GM15510 (cell line): ENCODE data around the gene SSH2.

Source experiments
- POLR2A ChIP-seq: IDR thresholded peaks from 3 replicates; pipeline ENCODE4 v1.6.1; 2011; ENCODE audit warnings: borderline replicate concordance; ENCODE audit not compliant: insufficient read length; ENCODE audit errors: extremely low read depth

SSH2 gene

DNA sequence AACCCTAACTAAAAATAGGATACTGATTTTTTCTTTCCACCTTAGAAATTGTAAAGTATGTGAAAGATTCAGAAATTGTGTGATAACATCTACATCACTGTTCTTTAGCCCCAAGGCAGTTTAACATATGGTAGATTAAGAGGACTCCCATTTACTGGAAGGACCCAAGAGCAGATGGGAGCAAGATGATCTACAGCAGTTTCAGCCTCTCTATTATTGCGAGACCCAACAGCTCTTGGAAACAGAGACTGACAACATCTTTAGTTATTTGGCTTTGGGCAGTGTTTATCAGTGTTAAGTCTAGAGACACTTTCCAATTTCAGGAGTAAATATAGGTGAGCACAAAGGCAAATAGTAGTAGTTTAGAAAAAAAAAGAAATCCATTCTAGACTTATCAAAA is 182.4 kb downstream of the SSH2 start:
- TF ChIP-seq POLR2A = no peak

- no peak for TF ChIP-seq POLR2A
Measured at GRCh38 chr17:29746669-29747068, 183.4 kb downstream of the SSH2 start.

DNA sequence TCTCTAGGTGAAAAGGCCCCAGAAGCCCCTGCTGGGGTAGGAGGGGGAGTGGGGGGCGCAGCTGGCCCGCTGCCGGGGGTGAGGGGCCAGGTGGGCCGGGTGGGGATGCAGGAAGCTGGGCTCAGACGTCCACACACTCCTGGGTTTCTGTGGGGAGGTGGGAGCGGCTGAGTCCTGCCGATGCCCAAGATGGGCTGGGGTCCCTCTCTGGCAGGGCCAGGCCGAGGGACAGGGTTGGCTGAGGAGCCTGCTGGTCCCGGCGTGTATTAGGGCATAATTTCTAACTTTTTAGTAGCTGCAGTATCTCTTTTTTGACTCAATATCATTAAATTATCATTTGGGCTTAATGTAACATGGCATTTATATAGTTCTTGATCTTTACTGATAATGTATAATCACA is 185.9 kb downstream of the SSH2 start:
- TF ChIP-seq POLR2A = no peak

GRCh38 chr17:29742210-29742513 is 187.9 kb downstream of the SSH2 start:
- TF ChIP-seq POLR2A = no peak

GRCh38 chr17:29740017-29740416 is 190.0 kb downstream of the SSH2 start:
- TF ChIP-seq POLR2A = no peak

DNA sequence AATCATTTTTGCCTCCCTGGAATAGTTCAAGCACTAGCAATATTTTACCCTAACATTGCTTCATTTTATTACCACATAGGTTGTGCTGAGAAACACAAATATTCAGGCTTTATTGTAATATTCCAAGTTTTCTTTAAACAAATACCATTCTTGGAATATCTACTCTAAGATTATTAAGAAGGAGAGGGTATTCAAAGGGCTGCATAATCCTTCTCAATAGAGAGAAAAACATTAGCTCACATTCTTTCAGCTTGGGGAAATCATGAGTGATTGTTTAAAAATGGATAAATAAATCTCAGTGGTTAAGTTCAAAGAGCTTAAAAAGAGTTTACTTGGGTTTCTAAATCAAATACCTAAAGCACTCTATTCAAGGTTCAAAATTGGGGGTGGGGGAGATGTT is 195.4 kb downstream of the SSH2 start:
- TF ChIP-seq POLR2A = no peak

DNA sequence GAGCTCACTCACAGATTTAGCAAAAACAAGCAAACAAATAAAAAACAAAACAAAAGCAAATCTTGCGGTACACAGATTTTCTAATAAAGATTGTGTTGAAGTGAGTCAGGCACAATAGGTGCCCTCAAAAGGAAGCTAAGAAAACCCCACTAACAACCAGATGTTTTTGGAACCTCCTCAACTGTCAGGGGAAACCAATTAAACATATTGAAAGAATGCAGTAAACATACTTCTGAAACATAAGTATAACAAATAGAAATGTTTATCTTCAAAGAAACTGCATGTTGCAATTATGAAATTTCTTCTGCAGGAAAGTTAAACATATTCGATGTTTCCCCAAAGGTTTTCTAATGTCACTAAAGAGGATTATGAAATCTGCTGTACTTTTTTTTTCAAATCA is 196.9 kb downstream of the SSH2 start:
- TF ChIP-seq POLR2A = no peak

DNA sequence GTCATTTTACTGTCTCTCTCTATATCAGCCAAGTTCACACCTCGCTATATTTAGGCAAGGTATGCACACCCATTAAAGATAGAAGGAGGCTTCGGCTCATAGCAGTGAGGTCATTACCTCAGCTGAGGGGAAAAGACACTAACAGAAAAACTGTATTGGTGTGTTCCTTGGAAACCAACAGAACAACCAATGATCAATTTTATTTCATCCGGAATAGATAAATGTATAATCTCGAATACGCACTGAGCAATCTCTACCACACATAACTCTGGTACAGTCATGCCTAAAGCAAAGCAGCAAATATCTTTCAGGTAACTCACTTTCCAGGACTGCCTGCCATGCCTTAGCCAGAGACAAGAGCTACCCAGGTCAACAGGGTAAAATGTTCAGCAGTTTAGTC is 197.4 kb downstream of the SSH2 start:
- TF ChIP-seq POLR2A = no peak

DNA sequence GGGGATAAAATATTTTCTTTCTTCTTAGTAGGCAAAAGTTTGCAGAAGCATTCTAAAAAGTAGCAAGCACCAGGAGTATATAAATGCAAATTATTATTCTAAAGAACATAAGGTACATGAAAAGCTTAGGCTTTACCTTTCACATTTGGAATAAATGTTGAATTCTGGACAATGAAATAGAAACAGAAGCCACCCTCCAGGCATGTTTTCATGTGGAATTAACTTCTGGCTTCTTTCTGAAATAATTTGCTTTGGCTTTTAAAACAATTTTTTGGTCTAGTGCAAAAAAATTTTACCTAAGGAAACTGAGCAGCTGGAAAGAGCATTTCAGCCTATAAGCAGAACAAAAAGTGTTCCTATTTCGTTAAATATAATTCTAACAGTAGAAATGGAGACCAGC is 197.8 kb downstream of the SSH2 start:
- no peak for TF ChIP-seq POLR2A

- TF ChIP-seq POLR2A = no peak
Measured at GRCh38 chr17:29731589-29731929, 198.5 kb downstream of the SSH2 start.

DNA sequence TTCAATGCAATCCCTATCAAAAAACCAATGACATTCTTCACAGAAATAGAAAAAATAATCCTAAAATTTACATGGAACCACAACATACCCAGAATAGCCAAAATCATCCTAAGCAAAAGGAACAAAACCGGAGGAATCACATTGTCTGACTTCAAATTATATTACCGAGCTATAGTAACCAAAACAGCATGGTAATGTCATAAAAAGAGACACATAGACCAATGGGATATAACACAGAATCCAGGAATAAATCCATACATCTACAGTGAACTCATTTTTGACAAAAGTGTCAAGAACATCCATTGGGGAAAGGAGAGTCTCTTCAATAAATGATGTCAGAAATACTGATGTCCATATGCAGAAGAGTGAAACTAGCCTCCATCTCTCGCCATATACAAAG is 201.5 kb downstream of the SSH2 start:
- TF ChIP-seq POLR2A = no peak

- no peak for TF ChIP-seq POLR2A
Measured at GRCh38 chr17:29726715-29727252, 203.2 kb downstream of the SSH2 start.

DNA sequence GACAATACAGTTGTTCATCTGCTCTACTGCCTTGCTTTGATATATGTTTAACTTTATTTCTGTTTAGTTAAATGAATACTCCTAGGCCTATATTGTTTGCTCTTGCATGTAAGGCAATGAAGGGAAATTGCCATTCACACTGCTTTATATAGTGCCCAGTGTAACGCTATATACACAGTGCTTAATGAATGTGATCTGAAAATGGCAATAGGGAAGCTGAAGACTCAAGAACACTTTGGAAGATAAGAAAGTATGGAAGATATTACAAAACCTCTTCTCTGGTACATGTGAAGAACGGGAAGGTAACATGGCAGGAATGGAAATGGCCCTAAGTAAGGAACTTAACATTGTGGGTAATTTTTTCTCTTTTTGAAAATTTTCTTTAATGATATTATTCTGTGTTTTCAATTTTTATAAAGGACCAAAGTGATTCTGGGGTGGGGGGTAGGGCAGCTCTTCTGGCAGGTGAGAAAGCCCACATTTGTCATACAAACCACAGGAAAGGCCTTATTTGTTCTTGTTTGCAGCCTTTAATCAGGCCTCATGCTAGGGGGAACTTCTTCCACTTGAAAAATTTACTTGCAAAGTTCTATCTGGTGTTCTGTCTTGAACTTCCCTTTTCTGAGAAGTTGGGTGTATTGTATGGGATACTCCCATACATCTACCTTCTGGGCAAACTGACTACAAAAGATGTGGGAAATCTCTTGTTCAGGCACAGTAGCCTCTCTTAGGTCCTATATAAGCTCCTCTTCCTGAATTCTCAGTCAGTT is 206.6 kb downstream of the SSH2 start:
- TF ChIP-seq POLR2A = no peak

DNA sequence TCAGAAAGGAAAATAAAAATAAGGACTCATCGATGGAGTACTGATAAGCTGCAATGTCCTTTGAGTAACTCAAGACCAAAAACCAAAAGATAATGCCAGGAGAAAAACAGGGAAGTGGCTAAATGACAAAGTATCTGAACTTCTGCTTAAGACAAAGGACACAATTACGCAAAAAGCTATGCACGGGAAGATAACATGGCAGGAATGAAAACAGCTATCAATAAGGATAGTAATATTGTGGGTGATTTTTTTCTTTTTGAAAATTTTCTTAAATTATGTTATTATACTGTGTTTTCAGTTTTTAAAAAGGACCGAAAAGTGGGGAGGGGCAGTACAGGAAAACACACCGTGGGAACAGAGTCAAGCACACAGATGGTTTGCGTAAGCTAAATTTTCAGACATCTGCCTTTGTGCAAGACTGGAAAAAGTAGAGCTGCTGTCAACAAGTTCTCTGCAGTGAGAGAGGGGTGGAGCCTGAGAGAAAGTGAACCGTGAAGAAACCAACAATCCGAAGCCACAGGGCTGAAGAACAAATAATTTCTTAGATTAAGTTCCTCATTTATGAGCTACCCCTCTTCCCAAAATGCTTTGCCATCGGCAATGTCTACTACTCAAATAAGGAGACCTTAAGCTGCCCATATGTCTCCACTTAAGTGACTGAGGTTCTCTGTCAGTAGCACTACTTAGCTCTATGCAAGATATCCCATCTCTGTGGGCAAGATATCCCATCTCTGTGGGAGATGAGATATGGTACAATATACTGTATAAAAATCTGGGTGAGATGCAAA is 207.4 kb downstream of the SSH2 start:
- no peak for TF ChIP-seq POLR2A

DNA sequence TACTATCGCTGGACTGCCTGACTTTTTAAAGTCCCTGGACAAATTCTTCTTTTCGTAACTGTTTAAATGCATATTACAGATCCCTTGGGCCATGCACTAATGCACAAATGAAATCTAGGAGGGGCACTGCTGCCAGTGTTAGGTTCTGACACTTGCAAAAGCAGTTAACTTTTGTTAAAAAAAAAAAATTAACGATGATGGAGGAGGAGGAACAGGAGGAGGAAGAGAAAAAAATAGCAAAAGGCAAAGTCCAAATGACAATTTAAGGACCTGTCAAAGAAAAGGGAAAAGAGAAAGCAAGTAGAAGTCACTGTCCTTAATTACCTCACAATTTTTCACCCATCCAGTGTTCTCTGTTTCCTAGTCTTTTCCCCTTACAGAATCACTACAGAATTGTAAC is 209.5 kb downstream of the SSH2 start:
- no peak for TF ChIP-seq POLR2A

DNA sequence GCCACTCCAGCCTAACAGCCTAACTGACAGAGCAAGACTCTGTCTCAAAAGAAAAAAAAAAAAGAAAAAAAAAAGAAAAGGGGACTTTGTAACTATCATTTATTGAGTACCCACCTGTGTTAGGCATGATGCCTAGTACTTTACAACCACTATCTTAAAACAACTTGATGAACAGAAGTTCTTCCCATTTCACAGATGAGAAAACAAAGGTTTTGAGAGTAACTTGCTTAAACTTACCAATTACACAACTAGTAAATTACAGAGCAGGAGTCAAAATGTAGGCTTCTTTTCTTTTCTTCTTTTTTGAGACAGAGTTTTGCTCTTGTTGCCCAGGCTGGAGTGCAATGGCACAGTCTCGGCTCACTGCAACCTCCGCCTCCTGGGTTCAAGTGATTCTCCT is 210.6 kb downstream of the SSH2 start:
- no peak for TF ChIP-seq POLR2A

DNA sequence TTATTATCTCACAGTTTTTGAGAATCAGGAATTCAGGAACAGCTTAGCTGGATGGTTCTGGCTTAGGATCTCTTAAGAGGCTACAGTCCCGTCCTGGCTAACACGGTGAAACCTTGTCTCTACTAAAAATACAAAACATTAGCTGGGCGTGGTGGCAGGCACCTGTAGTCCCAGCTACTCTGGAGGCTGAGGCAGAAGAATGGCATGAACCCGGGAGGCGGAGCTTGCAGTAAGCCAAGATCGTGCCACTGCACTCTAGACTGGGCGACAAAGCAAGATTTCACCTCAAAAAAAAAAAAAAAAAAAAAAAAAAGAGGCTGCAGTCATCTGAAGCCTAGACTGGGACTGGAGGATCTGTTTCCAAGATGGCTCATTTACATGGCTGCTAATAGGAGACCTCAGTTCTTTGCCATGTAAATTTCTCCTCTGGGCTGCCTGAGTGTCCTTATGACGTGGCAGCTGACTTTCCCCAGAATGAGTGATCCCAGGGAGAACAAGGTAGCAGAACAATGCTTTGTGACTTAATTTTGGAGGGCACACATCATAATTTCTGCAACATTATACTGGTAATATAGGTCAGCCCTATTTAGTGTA is 211.5 kb downstream of the SSH2 start:
- no peak for TF ChIP-seq POLR2A

DNA sequence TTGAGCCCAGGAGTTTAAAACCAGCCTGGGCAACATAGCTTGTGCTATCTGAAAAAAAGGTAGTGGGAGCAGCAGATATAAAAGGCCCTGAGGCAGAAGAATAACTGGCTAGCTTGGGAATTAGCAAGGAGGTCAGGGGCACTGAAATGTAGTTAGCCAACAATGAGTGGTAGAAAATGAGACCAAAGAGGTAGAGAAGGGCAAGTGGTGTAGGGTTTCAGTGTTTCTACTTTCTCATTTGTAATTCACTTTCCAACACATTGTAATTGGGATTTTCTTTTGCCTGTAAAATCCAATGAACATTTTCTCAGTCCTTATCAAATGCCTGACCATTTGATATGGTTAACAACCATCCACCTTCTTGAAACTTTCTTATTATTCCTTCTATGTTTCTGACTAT is 212.2 kb downstream of the SSH2 start:
- no peak for TF ChIP-seq POLR2A
